HG02610 (cell line): ENCODE measurements around the gene PDE10A.
A peak's percentile ranks its signal among the peaks of the same experiment; 100 is the strongest.
"Not testable (repeated sequence)": the region's sequence is repeated elsewhere in the genome, so short reads cannot be mapped to it uniquely, and the experiment has no call there.

ENCODE experiments used
- ATAC-seq: cut with Tn5 transposase; IDR thresholded peaks from one replicate; pipeline ENCODE4 v1.9.1; 2021; ENCODE audit warnings: mild to moderate bottlenecking, moderate library complexity; ENCODE audit not compliant: unreplicated experiment

Gene PDE10A

DNA sequence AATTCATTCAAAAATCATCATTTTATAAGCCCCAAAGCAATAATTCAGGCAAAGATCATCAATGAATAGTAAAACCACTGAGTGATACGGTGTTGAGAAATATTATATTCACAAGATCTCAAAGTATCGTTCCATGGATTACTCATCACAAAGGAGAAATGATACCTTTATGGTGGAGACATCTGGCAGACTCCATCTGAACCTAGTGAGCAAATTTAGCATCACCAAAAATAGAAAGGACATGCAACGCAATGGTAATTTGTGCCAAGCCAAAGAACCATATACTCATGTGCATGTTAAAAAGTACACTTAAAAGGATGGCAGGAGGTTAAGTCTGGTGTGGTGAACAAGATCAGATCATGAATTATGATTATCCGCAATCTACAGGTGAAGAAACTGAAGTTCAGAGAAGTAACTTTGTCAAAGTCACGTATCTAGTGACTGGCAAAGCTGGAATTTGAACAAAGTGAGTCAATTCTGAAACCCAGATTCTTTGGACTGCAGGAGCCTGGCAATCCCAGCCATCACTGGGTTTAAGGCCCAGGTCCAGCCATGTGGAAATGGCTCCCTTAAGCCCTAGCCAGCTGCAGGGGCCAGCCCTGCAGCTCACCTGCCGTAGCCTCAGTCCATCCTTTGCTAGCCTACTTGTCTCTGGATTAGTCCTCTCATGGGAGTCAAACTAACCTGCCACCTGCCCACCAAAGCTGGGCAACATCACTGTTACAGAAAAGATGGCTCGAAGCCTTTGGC is 68.3 kb downstream of the PDE10A start:
- no peak for ATAC-seq

DNA sequence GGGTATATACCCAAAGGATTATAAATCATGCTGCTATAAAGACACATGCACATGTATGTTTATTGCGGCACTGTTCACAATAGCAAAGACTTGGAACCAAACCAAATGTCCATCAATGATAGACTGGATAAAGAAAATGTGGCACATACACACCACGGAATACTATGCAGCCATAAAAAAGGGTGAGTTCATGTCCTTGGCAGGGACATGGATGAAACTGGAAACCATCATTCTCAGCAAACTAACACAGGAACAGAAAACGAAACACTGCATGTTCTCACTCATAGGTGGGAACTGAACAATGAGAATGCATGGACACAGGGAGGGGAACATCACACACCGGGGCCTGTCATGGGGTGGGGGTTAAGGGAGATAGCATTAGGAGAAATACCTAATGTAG is 70.1 kb downstream of the PDE10A start:
- not testable (repeated sequence) for ATAC-seq

DNA sequence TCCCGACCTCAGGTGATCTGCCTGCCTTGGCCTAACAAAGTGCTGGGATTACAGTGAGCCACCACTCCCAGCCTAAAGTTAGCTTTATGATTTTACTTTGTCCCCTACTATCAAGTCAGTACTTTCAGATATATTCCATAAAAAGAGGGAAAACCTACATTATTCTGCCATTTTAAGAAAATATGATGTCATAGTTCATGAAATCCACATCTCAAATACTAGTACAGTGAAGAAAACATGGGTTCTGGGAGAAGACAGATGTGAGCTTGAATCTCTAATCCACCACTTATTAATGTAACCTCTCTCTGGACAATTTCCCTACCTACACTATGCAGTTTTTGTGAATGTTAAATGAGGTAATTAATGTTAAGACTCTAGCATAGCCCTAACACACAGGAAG is 74.5 kb downstream of the PDE10A start:
- ATAC-seq: no peak

DNA sequence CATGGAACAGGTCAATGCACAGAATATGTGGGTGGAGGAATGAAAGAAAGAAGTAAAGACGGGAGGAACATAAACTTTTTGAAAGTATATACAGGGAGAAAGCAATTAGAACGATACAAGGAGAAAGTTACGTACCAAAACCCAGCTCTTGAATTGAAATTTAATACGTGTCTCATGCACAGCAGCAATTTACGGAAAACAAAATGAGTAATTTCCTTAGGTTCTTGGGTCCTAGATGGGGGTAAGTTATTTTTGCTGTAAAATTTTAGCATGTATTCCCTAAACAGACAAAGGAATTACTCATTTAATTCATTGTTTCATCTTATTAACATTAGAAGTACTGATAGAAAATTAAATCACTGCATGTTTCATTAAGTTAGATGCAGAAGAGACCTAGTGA is 75.8 kb downstream of the PDE10A start:
- no peak for ATAC-seq

DNA sequence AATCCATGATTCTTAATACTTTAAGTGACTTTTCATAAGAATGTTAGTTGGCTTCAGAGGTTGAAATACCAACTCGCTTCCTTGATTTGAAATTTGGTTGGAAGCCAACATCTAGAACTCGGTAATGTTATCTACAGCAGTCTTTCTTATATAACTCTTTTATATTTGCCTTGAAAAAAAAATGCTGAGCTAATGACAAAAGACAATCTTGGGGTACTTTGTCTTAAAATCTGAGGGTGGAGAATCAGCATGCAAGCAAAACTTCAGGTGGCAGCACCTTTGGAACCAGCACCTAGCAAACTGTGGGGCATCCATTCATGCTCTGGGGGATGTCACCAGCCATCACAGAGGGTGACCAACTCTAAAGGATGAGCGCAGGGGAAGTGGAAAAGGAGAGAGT is 76.3 kb downstream of the PDE10A start:
- ATAC-seq: no peak

DNA sequence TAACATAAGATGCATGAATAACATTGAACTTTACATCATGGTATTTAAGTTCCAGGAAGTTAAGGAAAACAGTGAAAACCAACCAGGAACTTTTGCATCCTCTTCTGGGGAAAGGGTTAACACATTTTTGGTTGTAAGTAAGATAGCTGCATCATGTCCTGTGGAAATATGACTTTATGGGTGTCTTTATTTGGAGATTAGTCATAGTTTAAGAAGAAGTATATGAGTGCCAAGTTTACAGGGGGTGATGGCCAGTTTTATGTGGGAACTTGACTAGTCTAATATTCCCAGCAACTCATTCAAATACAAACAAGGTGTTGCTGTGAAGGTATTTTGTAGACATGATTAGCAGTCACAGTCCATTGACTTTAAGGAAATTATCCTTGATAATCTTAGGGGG is 78.0 kb downstream of the PDE10A start:
- no peak for ATAC-seq

DNA sequence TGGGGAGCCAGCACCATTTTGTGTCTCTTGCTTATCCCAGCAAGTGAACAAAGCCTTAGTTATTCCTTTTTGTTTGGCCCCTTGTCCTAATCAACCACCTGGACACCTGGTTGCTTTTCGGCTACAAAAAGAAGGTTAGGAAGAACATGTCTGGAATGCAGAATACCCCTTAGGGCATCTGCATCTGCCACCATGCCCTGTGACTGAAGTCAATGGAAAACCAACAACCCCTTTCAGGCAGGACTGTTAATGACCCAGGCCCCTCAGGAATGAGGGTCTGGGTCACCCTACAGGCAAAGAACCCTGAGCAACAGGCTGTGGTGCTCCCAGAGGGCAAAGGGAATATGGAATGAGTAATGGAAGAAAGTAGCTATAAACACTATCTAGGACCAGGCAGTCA is 78.5 kb downstream of the PDE10A start:
- ATAC-seq: no peak

DNA sequence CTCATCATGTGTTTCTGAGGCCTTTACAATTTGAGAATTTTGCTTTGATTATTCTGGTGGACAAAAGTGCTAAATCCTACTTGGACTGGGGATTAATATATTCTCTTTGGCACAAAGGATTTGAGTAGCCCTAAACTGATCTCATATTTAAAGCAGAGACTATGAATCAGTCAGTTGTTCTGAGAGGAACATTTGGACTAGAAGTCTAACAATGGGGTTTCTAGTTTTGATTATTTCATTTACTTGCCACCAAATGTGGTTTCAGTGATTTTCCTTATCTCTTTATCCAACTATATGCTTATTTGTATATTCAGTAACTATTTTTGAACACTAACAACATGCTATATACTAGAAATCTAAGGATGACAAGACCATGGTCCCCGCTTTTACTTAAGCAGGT is 81.4 kb downstream of the PDE10A start:
- ATAC-seq: no peak

DNA sequence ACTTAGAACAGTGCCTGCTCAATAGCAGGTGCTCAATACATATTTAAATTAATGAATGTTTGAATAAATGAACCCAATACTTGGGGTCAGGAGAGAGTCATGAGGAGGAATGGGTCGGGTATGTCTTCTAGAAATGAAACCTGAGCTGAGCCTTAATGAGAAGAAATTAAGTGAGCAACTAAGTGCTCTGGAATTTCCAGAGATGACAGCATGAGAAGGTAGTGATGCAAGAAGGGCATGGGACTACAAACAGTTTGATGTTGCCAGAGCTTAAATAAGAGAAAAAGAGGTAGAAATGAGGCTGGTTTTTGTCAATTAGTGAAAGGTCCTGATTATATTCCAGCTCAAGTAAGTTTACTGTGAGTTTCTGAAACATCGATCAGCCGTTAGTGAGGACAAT is 82.9 kb downstream of the PDE10A start:
- no peak for ATAC-seq

DNA sequence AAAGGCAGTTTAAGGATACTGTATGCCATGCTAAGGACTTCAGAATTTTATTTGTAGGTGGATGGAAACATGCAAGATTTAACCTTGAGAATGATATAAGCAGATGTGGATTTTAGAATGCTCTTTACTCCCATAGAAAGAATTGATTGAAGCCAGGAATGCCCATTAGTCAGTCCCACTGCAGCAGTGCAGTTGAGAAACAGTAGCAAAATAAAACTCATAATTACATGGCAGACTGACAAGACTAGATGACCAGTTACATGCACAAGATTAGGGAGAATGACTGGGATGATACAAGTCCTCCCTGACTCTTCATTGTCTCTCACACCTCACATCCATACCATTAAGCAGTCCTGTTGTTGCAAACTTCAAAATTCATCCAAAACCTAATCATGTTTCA is 83.9 kb downstream of the PDE10A start:
- ATAC-seq: no peak

DNA sequence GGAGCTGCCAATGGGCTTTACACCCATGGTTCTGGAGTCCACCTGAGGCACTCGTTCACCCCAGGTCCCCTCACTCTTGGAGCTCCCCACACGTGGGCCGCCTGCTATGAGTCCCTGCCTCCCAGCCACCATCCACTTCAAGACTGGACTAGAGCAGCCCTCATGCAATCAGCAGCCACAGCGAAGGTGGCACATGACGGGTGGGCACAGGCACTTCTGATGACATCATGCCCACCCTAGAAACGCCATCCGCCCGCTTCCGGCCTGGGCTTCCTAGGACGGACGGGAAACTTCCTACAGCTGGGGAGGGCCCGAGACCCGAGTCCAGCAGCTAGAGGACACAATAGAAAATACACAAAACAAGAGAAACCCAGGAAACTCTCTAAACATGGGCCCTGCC is 85.5 kb downstream of the PDE10A start:
- ATAC-seq: no peak

DNA sequence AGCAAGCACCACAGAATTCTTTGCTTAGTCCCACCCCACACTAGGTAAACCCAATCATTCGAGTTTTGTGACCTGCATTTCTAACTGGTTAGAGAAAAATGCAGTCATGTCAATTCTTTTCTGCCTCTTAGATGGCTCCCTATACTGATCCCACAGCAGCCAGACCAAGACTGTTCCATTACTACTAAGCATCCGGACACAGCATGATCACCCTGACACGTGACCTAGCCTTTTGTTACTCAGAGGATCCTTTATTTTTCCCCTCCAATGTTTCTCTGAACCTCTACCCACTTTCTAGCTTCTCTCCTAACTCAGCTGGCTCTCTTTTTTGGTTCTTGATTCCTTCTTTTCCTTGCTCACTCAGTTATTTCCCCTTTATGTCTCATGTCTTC is 87.9 kb downstream of the PDE10A start:
- ATAC-seq: no peak

DNA sequence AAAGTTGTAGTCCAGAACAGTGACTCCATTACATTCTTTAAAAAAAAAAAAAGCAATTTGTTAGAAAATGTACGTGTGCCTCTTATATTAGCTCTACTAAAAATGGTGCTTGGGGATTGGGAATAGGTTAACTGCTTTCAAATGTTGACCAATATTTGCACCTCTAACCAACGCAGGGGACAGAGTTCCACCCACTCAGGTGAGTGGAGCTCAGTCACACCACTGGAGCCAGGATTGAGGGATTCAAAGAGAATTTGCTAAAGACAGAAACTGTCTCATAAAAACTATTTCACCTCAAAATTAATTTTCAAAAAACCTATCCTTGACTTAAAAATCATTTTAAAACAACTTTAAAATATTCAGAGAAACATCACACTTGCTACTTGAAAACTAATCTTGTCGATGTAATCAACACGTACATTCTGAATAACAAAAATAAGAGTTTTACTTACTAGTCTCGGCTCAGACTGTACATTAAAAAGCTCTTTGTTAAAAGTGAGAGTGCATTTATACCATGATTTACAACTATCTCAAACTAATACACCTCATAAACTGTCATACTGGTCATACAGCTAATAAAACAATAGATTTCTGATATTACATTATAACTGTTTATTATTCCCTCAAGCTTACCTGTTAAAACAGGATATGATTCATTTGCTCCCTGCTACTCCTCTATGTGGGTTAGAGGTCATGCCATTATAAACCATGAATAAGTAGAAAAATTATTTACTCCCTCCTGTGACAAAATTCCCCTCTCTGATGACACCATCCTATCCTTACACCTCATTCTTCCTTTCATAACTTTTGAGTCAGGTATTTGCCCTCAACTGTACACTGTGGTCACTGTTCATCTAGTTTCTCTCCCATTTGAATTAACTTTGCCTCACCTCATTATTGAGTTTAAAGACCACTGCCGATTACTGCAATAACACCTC is 88.6 kb downstream of the PDE10A start:
- peak; percentile 63 for ATAC-seq

DNA sequence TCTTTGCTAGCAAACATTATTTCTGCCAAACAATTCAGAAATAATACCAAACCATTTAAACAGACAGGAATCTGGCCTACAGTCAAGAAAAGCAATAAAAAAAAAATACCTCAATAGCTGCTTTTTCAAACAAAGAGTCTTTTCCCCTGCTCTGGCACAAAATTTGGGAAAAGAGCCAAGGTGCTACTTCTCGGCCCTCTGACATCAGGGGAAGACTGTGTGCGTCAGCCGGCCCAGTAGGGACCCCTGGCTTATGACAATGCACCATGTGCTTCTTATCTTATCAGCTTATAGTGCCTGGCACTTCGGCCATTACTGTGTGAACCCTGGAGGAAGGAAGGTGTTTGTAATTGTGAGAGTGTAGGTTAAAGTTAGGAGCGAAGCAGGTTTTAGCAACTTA is 89.4 kb downstream of the PDE10A start:
- no peak for ATAC-seq

DNA sequence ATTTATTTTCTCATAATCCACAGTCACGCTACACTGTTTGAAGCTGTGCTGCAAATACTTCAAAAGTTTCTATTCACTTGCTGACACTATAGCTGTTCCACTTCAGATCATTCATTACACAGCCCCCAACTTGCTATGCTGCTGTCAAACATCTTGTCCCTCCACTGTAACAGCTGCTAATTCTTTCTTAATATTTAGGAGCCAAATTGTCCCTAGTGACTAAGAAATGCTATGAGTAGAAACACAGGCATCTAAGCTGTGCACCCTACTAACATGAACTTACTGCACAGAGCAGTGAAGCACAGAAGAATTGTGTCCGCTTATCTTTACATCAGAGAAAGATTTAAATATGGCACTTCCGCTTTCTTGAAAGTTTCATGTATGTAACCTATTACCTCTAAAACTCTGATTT is 91.3 kb downstream of the PDE10A start:
- peak; percentile 72 for ATAC-seq

DNA sequence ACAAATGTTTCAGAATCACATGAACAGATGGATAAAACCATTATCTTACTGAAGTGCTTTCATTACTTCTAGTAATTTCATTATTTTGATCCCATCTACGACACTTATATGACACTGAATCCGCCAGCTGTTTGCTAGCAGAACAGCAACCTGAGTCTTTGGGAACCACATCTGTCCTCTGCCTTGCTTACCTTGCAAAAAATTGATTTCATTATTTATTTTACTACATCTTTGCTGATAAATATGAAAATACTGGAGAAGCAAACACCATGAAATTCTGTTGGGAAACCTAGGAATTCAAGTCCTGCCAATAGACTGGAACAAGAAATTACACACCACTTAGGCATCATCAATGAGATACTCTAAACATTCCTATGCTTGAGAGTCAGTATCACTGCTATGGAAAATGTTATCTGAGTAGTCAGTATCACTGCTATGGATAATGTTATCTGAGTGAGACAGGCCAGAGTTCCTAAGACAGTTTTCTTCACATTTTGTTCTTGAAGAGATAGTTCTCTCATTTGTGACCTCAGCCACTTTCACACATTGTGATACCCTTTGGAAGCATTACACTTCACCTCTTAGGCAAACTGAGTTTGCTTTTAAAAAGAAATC is 91.9 kb downstream of the PDE10A start:
- ATAC-seq: no peak

DNA sequence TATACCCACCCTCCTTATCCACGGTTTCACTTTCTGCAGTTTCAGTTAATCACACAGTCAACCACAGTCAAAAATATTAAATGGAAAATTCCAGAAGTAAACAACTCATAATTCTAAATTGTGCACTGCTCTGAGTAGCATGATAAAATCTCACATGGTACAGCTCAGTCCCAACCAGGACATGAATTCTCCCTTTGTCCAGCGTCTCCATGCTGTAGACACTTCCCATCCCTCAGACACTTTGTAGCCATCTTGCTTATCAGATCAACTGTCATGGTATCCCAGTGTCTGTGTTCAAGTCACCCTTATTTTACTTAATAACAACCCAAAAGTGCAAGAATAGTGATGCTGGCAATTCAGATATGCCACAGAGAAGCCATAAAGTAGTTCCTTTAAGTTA is 94.7 kb downstream of the PDE10A start:
- ATAC-seq: no peak

DNA sequence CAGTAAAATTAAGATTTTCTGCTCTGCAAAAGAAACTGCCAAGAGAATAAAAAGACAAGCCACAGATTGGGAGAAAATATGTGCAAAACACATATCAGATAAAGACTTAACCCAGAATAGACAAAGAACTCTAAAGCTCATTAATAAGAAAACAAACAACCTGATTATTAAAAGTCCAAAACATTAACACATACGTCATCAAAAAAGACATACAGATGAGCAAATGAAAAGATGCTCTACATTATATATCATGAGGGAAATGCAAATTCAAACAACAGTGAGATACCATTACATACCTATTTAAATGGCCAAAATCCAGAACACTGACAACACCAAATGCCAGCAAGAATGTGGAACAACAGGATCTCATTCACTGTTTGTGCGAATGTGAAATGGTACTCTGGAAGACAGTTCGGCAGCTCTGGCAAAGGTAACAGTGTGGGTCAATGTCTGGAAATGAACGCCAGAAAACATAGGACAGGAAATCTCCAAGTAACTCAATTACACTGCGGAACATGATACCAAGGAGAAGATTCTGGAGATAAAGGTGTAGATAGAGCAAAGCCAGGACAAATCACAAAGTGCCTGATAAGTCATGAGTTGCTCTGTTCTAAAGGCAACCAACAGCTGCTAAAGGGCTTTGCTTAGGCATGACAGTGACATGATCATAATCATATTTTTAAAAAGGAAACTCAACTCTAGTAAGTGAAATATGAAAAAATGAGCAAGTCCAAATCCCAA is 96.8 kb downstream of the PDE10A start:
- ATAC-seq: no peak

DNA sequence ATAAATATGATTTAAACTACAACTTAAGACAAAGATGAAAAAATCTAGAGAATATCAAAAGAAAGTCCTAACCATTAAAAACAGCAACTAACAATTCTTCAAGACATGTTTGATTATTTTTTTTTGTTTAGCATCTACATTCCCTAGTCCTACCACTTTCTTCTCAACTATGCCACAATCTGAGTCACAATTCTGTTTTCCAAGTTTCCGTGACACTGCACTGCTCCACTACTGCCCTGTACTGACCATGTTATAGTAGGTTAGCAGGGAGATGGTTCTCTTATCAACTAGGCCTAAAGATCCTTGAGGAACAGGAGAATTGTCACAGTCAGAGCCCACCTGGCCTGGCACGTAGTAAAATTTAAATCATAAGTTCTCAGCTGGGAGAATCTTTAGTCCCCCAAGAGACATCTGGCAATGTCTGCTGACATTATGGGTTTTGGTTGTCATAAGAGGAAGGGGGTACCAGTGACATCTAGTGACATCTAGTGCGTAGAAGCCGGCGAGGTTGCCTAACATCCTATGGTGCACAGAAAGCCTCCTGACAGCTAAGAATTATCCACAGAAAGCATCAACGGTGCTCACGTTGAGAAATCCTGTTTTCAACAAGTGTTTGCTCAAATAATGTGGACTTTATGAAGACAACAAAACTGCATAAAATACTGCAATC is 100.5 kb downstream of the PDE10A start:
- ATAC-seq: no peak

DNA sequence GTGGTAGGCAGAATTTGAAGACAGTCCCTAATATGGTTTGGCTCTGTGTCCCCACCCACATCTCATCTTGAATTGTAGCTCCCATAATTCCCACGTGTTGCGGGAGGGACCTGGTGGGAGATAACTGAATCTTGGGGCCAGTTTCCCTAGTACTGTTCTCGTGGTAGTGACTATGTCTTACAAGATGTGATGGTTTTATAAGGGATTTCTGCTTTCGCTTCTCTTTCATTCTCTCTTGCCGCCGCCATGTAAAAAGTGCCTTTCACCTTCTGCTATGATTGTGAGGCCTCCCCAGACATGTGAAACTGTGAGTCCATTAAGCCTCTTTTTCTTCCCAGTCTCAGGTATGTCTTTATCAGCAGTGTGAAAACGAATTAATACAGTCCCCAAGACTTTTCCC is 103.4 kb downstream of the PDE10A start:
- no peak for ATAC-seq

DNA sequence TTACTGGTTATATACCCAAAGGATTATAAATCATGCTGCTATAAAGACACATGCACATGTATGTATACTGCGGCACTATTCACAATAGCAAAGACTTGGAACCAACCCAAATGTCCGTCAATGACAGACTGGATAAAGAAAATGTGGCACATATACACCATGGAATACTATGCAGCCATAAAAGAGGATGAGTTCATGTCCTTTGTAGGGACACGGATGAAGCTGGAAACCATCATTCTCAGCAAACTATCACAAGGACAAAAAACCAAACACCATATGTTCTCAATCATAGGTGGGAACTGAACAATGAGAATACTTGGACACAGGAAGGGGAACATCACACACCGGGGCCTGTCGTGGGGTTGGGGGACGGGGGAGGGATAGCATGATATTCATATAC is 104.9 kb downstream of the PDE10A start:
- not testable (repeated sequence) for ATAC-seq
